CD4-positive, alpha-beta T cell treated with Interleukin-4 for 4 hours (primary cell): ENCODE results near the gene DAPK1.

Experiments
- DNase-seq: peaks from one replicate; pipeline ENCODE4 v3.0.0-alpha.2; 2020

DAPK1 gene

DNA sequence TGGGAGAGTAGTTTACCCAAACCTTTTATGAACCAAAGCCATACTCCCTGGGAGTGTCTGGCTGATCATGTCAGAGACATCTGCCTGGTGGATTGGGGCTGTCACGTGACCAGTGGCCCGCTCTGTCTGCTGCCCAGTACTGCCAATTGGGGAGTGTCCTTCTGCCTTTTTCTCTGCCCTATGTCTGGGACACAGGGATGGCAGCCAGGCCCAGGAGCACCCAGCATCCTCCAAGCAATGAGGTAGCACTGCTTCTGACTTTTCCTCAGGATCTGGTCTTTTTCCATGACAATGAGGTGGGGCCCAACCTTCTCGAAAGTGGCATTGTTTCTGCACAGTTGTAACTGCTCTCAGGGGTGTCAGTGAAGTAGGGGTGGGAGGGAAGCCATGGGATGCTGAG, 21.8 kb downstream of the DAPK1 start:
- no peak for DNase-seq

DNA sequence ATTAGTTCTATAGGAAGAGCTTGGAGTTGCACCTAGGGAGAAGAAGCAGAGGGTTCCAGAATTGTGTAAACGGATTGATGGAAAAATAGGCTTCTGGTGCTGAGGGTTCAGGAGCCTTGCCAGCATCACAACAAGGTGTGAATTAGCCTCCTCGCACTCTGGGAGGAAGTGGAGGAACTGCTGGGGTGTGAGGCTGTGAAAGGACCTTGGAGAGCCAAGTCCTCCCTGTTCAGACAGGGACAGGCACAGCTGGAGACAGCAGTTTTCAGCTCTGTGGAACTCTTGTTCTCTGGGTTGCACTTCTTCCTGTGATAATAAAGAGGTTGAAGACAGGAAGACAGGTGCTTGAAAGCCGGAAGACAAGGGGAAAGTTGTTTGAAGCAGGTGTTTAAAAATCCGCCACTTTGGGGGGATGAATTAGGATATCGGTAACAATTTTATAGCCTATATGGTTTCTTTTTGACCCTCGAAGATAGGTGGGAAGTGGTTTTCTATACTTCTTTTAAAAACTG, 22.6 kb downstream of the DAPK1 start:
- DNase-seq = no peak

DNA sequence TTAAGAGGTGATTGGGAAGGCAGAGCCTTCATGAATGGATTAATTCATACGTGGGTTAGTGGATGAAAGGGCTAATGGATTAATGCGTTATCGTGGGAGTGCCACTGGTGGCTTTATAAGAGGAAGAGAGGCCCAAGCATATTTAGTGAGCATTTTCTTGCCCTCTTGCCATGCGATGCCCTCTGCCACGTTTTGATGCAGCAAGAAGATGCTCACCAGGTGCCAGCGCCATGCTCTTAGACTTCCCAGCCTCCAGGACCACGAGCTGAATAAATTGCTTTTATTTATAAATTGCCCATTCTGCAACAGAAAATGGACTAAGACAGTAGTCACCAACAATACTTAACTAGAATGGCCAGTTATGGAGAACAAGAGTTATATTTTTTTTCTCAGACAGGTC, 24.2 kb downstream of the DAPK1 start:
- DNase-seq = no peak

DNA sequence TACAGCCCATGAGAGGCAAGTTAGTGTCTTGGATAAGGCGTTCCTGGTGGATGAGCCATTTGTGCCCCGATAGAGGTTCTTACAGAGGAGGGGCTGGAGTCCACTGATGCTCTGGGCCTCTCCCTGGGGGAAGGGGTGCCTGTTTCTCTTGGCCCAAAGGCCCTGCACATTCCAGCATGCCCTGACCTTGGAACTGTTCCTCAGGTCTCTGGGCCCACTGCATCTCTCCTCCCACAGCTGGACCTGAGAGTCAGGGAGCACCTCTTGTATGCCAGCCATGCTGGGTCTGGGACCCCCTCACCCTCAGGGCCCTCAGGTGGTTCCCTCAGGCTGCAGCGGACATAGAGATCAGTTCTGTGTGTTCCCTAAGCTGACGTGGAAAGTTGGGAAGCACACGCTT, 26.4 kb downstream of the DAPK1 start:
- no peak for DNase-seq

DNA sequence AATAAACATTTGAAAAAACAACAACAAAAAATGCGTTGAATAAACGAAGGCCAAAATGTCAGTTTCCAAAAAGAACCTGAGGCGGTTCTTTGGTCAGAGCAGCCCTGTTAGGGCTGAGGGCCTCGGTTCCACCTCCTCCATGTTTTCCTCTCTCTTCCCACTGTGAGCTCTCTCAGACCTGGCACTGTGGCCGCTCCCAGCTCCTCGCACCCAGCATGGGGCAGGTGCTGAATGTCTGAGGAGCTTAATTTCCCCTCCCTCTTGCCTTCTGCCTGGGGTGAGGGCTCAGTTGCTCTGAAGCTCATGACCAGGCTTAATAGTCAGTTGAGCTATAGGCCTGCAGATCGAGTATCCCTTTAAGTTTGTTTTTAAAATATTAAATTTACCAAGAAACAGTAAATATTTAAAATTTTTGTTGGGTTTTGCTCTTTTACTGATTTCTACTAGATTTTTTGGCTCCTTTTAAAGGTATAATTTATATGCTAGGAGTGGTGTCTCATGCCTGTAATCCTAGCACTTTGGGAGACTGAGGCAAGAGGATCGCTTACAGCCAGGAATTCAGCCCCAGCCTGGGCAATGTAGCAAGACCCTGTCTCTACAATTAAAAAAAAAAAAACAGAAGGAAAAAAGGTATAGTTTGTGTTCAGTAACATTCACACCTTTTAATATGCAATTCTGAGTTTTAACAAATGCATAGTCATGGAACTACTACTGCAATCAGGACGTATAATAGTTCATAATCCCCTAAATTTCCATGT, 28.1 kb downstream of the DAPK1 start:
- DNase-seq = no peak

DNA sequence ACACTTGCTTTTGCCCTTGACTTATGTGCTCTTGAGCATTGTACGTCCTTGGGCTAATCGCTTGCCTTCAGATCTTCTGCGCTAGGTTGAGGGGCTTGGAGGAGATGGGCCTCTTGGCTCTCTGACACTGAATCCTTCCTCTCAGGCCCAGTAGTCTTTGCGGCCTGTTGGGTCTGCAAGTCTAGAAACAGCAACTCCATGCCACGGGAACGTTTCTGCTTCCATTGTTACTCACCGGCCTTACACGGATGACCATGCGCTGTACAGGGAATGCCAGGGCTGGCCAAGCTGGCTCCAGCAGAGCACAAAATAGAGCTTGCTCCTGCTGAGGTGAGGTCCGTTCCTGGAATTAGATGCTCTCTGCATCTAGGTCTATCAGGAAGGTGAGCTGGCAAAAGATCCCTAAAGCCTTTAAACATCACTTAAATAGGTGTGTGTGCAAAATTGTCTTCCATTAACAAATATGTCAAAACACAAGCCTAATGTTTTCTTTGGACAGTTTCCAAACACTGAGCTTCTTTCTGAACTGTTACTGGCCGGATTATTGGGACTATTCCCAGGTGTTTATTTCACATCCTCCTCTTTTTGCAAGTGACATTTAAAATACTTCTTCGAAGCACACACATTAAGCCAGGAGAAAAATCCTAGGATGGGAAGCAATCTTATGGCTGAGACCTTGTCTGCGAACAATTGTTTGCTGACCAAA, 29.7 kb downstream of the DAPK1 start:
- no peak for DNase-seq

DNA sequence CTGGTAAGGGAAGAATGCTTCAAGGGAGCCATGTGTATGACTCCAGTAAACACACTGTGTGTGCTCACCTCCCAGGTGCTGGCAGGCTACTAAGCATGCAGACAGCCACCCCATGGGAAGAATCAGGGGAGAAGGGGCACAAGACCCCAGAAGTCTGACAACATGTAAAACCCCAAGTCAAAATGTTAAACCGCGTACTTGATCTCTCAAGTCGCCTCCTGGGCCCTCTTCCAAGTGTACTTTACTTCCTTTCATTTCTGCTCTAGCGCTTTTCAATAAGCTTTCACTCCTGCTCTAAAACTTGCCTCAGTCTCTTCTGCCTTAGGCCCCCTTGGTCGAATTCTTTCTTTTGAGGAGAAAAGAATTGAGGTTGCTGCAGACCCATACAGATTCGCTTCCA, 31.3 kb downstream of the DAPK1 start:
- no peak for DNase-seq

DNA sequence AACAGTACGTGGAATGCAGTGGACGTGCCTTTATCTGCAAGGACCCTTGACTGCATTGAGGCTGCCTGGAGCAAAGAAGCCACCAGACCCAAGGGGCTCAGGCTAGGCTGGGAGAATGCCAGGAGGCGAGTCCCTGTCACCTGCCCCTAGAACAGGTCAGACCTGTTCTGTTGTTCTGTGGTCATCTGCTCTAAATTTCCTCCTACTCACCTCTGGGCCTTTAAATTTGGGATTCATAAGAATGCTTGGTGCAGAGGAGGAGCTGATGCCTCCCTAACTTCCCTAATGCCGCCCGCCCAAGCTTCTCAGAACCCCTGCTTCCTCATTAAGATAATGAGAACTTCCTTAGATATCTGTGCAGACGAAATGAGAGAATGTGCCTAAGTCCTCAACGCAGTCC, 32.0 kb downstream of the DAPK1 start:
- no peak for DNase-seq

DNA sequence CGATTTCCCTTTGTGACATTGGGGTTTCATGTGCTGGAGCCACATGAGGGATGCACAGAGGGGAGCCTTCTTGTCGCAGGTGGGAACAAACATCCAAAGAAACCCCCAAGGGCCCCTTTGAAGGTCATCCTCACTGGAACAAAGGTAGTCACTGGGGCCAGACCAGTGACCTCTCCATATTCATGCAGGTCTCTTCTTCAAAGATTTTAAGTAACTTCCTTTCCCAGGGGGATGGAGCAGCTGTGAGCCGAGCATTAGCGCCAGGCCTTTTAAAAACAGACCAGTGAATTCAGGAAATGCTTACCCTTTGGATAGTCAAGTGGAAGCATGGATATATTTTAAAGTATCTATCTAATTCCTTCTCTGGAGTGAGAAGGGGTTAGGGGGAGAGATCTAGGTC, 33.0 kb downstream of the DAPK1 start:
- no peak for DNase-seq

DNA sequence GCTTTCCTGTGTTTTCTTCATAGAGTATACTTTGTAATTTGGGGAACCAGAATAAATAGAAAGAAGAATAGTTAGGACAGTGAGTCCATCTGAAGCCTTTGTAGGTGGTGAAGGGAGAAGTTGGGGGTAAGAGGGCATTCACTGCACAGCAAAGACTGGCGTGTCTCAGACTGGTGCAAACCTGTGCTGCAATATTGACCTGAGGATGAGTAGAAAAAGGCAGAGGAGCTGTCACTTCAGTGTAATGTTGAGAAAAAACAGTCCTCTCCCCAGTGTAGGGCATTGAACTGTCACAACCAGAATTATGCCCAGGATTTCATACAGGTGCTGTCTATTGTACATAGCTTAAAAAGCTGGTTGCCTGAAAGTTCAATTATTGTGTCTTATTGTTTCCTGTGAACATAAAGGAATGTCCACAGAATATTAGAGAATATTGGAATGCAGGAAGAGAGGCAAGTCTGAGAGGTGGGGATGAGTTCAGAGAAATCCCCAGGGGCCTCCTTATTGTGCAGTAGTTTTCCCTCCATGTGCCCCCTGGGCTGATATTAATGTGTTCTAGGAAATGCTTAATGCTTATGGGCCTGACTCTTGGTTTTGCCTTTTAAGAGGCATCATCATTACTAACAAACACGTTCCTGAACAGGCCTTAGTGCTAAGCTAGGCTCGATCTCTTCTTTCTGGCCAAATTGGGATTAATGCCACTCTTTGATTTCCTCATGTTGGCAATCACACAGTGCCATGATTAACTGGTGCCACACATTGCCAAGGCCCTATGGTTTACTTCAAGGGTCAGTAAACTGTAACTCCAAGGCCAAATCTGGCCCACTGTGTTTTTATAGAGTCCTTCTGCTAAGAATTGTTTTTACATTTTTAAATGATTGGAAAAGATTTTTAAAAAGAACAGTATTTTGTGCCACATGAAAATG, 34.0 kb downstream of the DAPK1 start:
- DNase-seq = no peak

DNA sequence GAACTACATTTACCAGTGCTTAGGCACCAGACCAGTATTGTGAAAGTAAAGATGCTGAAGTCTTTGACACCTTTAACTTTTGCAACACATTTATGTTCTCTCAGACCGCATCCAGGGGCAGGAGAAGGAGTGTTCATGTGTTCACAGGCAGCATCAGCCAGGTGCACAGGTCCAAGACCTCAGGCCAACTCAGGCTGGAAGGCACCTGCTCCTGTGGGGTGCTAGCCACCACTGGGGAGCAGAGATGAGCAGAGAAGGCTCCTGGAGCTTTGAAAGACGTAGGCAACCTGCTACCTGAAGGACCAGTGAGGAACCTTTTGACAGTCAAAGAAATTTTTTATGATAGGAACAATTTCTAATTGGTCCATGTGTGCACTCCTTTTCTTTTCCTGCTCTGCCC, 35.6 kb downstream of the DAPK1 start:
- DNase-seq = no peak

DNA sequence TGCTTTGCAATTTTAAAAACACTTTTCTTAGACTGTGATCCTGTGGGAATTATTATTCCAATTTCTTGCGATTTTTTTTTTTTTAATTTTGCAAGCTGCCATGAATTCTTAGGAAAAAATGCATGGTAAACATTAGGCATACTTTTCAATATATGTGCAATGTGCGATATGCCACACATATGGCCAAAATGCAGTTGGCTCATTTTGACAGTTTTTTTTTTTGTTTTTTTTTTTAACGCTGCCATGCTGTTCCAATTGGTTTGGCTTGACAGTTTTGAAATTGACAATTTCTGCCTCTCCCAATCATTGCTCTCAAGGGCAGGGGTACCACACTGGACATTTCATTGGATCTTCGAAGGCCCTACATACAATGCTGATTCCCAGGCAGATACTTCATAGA, 36.4 kb downstream of the DAPK1 start:
- DNase-seq = no peak

DNA sequence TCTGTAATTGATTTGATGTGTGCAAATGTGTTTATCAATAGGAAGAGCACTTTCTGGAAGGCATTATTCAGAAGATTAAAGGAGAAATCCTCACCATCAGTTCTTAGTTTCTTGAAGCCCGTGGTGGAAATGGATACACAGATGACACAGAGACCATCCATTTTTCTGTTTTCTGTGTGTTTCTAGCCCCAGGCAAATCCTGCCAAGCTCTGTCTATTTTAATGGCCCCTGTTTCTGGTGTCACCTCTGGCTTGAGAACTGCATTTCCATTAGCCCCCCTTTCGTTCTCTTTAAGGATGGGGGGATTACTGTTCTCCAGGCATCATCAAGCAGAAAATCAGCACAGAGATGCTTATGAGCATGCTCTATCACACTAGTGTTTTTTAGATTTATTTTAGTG, 37.3 kb downstream of the DAPK1 start:
- no peak for DNase-seq

DNA sequence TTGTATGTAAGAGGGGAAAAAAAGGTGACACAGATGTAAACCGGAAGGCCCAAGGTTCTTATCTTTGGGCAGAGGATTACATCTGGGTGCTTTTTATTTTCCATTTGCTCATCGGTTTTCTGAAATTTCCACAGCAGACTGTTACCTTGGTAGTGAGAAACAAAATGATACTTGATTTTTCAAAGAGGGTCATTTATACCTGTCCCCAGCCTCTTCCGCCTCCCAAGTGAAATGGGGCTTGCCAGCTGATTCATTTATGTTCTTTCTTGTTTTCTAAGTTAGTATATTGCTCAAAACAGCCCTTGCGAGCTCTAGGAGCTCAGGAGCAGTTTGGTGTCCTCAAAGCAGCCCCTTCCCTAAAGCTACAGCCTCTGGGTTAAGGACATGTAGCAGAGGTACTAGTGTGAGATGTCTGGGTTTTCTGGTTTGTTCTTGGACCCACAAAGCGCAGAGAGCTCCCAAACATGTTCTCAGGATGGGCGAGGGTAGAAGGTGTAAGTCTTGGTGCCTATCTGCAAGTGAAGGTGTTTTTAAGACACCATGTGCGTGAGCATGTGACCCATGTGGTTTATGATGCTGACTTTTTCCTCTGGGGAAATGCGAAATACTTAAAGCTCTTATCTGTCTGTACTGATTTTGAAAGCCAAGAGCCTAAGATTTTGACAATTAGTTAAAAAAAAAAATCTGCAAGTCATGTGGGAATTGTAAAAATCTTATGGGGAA, 38.3 kb downstream of the DAPK1 start:
- DNase-seq = no peak

DNA sequence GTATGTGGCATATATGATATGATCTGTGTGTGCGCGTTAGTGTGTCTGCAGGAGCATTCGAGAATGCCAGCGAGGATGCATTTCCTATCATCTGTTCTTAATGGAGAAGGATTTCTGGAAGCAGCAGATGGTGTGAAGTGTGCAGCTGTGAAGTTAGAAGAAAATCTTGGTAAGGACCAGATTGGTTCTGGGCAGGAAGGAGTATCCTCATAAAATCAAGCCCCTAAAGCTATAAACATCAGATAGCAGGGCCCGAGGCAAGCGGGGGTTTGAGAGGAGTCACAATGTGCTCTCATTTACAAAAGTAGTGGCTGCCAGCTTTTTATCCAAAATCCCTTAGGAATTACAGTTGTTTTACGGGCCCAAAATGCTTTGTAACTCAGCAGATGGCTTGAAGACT, 40.0 kb downstream of the DAPK1 start:
- no peak for DNase-seq

DNA sequence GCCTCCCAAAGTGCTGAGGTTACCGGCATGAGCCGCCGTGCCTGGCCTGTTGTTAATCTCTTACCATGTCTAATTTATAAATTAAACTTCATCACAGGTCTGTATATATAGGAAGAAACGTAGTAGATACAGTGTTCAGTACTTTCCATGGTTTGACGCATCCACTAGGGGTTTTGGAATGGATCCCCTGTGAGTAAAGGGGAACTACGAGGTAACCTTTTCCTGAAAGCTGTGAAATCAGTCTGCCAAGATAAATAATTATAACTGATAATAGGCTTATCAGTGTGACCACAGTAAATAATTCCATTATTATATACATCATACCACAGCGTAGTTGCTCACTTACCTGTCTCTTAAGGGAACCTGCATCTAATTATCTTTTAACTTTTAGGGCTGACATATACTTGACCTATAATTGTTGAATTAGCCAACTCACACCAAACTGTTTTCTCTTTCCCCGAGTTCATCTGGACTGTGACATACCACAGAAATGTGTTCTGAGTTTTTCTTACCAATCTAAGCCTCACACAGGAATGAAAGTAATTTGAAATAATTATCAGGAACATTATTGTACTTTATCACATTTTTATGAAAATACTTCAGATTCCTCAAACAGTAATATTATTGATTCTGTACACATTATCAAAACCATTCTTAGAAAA, 42.9 kb downstream of the DAPK1 start:
- DNase-seq = no peak

DNA sequence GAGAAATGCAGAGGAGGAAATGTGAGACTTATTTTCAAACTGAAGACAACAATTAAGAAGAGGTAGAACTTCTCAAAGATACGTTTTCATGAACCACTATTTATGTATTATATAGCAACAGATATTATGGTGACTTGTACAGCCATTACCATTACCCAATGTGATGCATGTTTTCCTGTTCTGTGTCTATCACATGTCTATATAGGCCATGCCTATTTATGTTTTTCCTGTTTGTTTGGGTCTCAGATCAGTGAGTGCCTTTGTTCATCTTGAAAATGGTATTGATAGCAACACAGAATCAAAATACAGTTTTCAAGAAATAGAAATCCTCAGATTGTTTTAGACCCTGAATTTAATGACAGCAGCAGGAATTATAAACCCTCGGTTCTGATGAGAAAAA, 44.0 kb downstream of the DAPK1 start:
- DNase-seq = no peak

DNA sequence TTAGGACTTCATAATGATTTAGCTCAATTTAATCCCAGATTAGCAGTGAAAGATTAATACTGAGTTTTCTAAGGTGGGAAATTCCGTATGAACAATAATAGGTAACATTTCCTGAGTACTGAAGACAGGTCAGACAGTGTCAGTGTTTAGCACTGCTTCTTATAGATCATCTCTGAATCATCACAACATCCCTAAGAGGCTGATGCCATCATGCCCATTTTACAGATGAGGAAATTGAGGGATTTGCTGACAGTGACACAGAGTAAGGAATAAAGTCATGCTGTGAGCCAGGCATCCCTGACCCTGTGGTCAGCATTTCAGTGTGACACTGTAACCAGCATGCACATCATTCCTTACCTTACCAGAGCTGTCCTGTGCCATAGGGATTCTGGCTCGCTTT, 44.5 kb downstream of the DAPK1 start:
- DNase-seq = no peak

DNA sequence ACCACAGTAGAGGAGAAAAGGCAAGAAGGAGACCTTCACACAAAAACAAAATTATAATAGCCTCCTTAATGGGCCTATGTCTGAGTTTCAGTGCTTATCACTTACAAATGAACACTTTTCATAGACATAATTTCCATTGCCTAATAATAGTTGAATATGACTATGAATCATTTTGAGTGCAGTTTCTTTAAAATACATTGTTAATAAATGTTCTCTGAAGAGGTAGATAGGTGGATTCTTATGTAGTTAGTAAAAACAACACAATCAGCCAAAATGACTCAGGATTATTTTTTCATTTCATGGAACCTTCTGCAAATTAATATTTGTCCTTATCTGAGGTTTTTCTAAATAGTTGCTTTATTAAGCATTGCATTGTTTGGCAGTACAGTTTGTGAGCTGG, 45.6 kb downstream of the DAPK1 start:
- DNase-seq = no peak

DNA sequence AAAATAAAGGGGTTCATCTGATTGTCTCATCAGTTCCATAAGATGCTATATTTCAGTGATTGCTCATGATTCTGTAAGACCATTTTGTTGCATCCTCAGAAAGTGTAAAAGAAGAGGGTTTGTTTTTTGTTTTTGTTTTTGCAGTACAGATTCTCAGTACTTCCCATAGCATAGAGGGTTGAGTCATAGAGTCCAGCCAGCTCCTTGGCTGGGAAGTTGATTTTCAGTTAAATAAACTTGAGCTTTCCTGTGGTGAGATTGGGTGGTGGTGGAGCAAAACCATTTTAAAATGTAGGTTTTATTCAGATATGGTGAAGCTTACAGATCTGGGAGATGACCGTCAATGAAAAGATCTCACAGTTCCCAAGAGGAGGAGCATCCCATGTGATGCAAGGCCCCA, 48.2 kb downstream of the DAPK1 start:
- no peak for DNase-seq

DNA sequence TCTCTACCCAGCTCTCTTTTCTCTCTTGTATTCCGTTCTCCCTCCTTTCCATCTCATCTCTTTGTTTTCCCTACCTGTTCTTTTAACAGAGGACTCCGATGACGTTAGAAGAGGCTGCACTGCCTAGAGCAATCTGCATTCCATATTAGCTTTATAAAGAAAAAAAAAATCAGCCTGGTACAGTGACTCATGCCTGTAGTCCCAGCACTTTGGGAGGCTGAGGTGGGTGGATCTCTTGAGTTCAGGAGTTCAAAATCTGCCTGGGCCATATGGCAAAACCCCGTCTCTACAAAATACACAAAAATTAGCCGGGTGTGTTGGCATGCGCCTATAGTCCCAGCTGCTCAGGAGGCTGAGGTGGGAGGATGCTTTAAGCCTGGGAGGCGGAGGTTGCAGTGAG, 49.0 kb downstream of the DAPK1 start:
- no peak for DNase-seq

DNA sequence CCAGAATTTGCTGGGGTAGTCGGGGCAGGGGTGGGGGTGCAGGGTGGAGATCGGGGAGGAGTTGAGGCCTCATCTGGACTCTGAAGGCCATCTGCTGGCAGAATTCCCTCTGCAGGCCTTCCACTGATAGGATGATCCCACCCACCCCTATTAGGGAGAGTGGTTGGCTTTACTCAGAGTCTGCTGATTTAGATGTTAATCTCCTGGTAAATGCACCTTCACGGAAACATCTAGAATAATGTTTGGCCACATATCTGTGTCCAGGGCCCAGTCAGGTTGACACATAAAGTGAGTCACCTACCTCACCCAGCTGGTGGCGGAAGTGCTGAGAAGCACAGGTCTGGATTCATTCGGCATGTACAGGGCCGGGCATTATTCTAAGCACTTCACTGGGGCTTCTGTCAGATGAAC, 50.0 kb downstream of the DAPK1 start:
- DNase-seq = no peak
